Activated naive CD4-positive, alpha-beta T cell treated with anti-CD3 and anti-CD28 coated beads, Interleukin-2, amount 10 ng/mL, durations not matched to agents 7 days and 5 days (primary cell): ENCODE results near the gene CLCNKB.
"Not testable (repeated sequence)": the region's sequence is repeated elsewhere in the genome, so short reads cannot be mapped to it uniquely, and the experiment has no call there.

Experiments
- CTCF ChIA-PET: fragments of 350-600 bp; sonication (Branson Sonifier 250); formaldehyde crosslinking; loops from one replicate; lab custom pipeline; 2021; ENCODE audit warnings: antibody characterized with exemption; lab: Charles Lee
- DNase-seq: peaks from one replicate; pipeline ENCODE4 v3.0.0-alpha.2; 2020
- H3K27ac Mint-ChIP-seq: one replicate; pipeline ENCODE4 v1.8.0; 2021; ENCODE audit warnings: mild to moderate bottlenecking, moderate library complexity, mixed read lengths
- H3K27me3 Mint-ChIP-seq: one replicate; pipeline ENCODE4 v1.8.0; 2021; ENCODE audit warnings: mild to moderate bottlenecking, mixed read lengths
- H3K36me3 Mint-ChIP-seq: one replicate; pipeline ENCODE4 v1.8.0; 2021; ENCODE audit warnings: mixed read lengths
- H3K4me1 Mint-ChIP-seq: one replicate; pipeline ENCODE4 v1.8.0; 2021; ENCODE audit warnings: mixed read lengths
- H3K4me3 Mint-ChIP-seq: one replicate; pipeline ENCODE4 v1.8.0; 2021; ENCODE audit warnings: mild to moderate bottlenecking, moderate library complexity, mixed read lengths
- H3K9me3 Mint-ChIP-seq: one replicate; pipeline ENCODE4 v1.8.0; 2021; ENCODE audit warnings: mixed read lengths

Gene CLCNKB

GRCh38 chr1:16032388-16033102 lies 11.0 kb upstream of the CLCNKB start:
- no peaks in the 10 kb centered on the region for H3K36me3 Mint-ChIP-seq
- no peaks in the 10 kb centered on the region for H3K9me3 Mint-ChIP-seq
- peaks cover 2% of the 10 kb centered on the region for H3K4me1 Mint-ChIP-seq
- H3K27me3 Mint-ChIP-seq = peaks cover 27% of the 10 kb centered on the region
- CTCF ChIA-PET = interaction anchor here (0.7 to 1.8 kb wide), 4 partner anchors 11 to 218 kb away, joined by 3 to 9 read pairs (median 4); partner anchors contain the start of gene CLCNKA
- H3K4me3 Mint-ChIP-seq = no peak overlapping the region
- peak; percentile 60 for DNase-seq
- no peak overlapping the region for H3K27ac Mint-ChIP-seq

DNA sequence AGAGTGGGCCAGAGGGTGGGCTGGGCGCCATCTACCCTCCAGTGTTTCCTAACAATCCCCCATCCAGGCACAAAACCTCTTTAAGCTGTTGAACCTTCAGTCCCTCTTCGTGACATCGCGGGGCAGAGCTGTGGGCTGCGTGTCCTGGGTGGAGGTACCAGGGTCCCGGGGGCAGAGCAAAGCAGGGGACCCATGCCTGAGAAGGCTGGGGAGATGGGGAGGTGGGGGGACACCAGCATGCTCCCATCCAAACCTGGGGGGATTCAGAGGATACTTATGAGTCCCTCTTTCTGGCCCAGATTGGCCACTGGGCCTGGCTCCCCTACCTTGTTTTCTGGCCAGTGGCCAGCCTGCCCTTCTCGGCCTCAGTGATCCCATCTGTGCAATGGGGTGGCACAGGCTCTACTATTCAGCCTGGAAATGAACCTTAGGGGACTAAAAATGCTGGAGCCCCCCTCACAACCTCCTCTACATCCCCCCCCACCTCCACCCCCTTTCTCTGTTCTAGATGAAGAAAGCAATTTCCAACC lies 10.4 kb upstream of the CLCNKB start:
- not testable (repeated sequence) for H3K4me1 Mint-ChIP-seq, H3K4me3 Mint-ChIP-seq, H3K27ac Mint-ChIP-seq, H3K9me3 Mint-ChIP-seq, H3K36me3 Mint-ChIP-seq, DNase-seq
- CTCF ChIA-PET = interaction anchor here (0.6 to 0.7 kb wide), 2 partner anchors 24 to 215 kb away, joined by 3 read pairs; no protein-coding TSS in a partner anchor
- H3K27me3 Mint-ChIP-seq = peaks cover 24% of the 10 kb centered on the region

DNA sequence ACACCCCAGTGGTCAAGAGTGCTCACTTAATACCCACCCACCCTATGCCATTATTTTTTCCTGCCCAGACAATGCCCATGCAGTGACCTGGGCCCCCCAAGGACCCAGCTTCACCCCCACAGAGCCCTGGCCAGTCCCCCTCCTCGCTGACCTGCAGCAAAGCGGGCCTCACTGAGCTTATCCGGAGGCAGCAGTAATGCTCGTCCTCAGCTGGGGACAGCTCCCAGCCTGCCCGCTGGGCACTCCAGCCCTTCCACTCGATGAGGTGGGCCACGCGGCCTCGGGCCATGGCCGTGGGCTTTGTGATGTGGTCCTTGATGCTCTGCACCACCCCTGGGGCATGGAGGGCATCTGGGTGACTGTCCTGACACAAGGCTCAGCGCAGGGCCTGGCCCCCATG lies 7.1 kb upstream of the CLCNKB start:
- CTCF ChIA-PET = interaction anchor here (0.6 kb wide), 1 partner anchor 28 kb away, joined by 3 read pairs; no protein-coding TSS in a partner anchor
- not testable (repeated sequence) for H3K4me1 Mint-ChIP-seq, H3K27ac Mint-ChIP-seq, DNase-seq, H3K9me3 Mint-ChIP-seq, H3K36me3 Mint-ChIP-seq, H3K4me3 Mint-ChIP-seq
- peaks cover 12% of the 10 kb centered on the region for H3K27me3 Mint-ChIP-seq

GRCh38 chr1:16038620-16038912 lies 5.0 kb upstream of the CLCNKB start:
- CTCF ChIA-PET = no interaction called here
- no peaks in the 10 kb centered on the region for H3K4me1 Mint-ChIP-seq
- no peak overlapping the region for H3K4me3 Mint-ChIP-seq

GRCh38 chr1:16039871-16040270 lies 3.7 kb upstream of the CLCNKB start:
- H3K4me1 Mint-ChIP-seq, CTCF ChIA-PET: not testable (repeated sequence)

More at GRCh38 chr1:16038620-16038912, 5.0 kb upstream of the CLCNKB start:
- DNase-seq = no peak
- Mint-ChIP-seq H3K9me3 (no peaks in the 10 kb centered on the region), H3K36me3 (no peaks in the 10 kb centered on the region), H3K27me3 (peaks cover 16% of the 10 kb centered on the region), H3K27ac (no peak overlapping the region)

DNA sequence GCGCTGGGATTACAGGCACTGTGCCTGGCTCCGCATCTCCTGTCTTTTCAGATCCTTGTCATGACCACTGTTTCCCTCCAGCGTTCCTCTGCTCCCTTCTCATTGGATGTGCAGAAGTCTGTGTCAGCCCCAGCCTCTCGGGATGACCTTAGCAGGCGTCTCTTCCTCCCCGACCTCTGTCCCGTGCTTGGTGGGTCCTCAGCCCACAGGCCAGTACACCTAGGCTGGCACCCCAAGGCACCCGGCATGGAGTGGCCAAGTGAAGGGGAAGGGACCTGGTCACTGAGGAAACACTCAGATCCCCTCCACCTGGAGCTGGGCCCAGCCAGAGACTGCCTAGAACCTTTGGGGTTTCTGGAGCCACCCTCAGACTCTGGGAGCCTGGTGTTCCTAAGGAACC lies 2.4 kb upstream of the CLCNKB start:
- Mint-ChIP-seq H3K27me3 (peaks cover 26% of the 10 kb centered on the region), H3K9me3 (no peaks in the 10 kb centered on the region), H3K27ac (no peak overlapping the region), H3K4me1 (no peaks in the 10 kb centered on the region), H3K36me3 (no peaks in the 10 kb centered on the region), H3K4me3 (no peak overlapping the region)
- no peak for DNase-seq
- CTCF ChIA-PET = no interaction called here

More at GRCh38 chr1:16039871-16040270, 3.7 kb upstream of the CLCNKB start:
- H3K27me3 Mint-ChIP-seq = peaks cover 19% of the 10 kb centered on the region
- H3K27ac Mint-ChIP-seq, H3K36me3 Mint-ChIP-seq, H3K9me3 Mint-ChIP-seq, DNase-seq, H3K4me3 Mint-ChIP-seq: not testable (repeated sequence)

GRCh38 chr1:16042096-16042495 lies 1.5 kb upstream of the CLCNKB start:
- Mint-ChIP-seq H3K4me1 (no peaks in the 10 kb centered on the region), H3K9me3 (no peaks in the 10 kb centered on the region), H3K4me3 (no peak overlapping the region), H3K27me3 (peaks cover 30% of the 10 kb centered on the region), H3K27ac (no peak overlapping the region), H3K36me3 (no peaks in the 10 kb centered on the region)
- CTCF ChIA-PET = no interaction called here
- DNase-seq = no peak

DNA sequence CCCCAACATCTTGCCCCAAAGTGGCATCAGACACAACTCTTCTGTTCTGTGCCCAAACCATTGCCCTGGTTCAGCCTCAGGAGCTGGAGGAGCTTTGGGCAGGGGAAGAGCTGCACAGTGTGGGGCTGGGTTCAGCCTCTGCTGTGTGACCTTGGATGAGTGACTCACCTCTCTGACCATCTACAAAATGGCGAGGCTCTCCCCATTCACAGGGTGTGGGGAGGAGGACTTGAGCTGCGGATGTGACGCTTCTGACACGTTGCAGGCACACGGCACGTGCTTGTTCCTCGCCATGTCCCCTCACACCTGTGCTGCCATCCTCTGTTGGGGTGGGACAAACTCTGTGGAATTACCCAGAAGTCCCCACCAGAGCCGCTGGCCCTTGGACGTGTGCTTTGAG lies 928 bp upstream of the CLCNKB start:
- H3K36me3 Mint-ChIP-seq, DNase-seq, H3K4me3 Mint-ChIP-seq, H3K27ac Mint-ChIP-seq, CTCF ChIA-PET, H3K9me3 Mint-ChIP-seq, H3K4me1 Mint-ChIP-seq: not testable (repeated sequence)
- peaks cover 31% of the 10 kb centered on the region for H3K27me3 Mint-ChIP-seq

DNA sequence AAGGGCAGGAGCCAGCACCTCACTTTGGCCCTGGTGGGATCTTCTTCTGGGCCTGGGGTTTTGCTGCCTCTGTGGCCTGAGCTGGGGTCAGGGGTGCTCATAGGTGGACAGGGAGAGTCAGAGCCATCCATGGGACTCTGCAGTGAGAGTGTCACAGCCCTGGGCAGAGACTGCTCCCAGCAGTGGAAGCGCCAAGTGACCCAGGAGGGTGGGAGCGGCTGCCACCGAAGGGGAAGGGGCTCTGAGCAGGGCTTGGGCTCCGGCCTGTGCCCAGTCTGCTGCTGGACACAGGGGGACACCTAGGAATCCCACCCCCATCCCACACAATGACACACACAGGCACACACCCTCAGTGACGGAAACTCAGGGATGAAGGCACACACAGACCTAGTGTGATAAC lies 368 bp downstream of the CLCNKB start:
- Mint-ChIP-seq H3K4me3 (no peak overlapping the region), H3K9me3 (no peaks in the 10 kb centered on the region), H3K4me1 (no peaks in the 10 kb centered on the region), H3K27ac (no peak overlapping the region), H3K27me3 (peaks cover 33% of the 10 kb centered on the region), H3K36me3 (no peaks in the 10 kb centered on the region)
- CTCF ChIA-PET = interaction anchor here (0.7 to 0.9 kb wide), 2 partner anchors 27 to 50 kb away, joined by 3 read pairs; no protein-coding TSS in a partner anchor
- no peak for DNase-seq

DNA sequence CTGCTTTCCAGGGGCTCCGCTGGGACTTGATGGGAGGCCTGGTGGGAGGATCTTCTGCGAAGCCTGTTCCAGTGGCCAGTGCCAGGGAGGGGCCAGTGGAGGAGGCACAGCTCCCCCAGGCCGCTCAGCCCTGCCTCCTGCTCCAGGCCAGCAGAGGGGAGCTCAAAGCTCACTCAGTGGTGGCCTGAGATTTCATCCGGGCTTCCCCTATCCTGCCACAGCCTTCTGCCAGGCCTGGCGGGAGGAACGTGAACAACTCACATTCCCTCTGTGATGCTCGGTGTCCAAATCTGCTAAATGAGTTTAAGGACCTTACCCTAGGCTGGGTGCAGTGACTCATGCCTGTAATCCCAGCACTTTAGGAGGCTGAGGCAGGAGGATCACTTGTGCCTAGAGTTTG lies 3.3 kb downstream of the CLCNKB start:
- H3K27ac Mint-ChIP-seq = no peak overlapping the region
- no peaks in the 10 kb centered on the region for H3K9me3 Mint-ChIP-seq
- CTCF ChIA-PET = interaction anchor here (0.9 to 1.1 kb wide), 2 partner anchors 11 to 243 kb away, joined by 3 to 4 read pairs; no protein-coding TSS in a partner anchor

GRCh38 chr1:16047791-16048475 lies 4.4 kb downstream of the CLCNKB start:
- DNase-seq = no peak
- H3K9me3 Mint-ChIP-seq = no peaks in the 10 kb centered on the region
- CTCF ChIA-PET = interaction anchor here (1.1 kb wide), 1 partner anchor 244 kb away, joined by 4 read pairs; no protein-coding TSS in a partner anchor
- H3K4me3 Mint-ChIP-seq = no peak overlapping the region
- H3K4me1 Mint-ChIP-seq = no peaks in the 10 kb centered on the region
- no peaks in the 10 kb centered on the region for H3K36me3 Mint-ChIP-seq
- no peak overlapping the region for H3K27ac Mint-ChIP-seq
- peaks cover 44% of the 10 kb centered on the region for H3K27me3 Mint-ChIP-seq

More for the DNA sequence above, 3.3 kb downstream of the CLCNKB start:
- Mint-ChIP-seq H3K4me3 (no peak overlapping the region), H3K4me1 (no peaks in the 10 kb centered on the region), H3K36me3 (no peaks in the 10 kb centered on the region), H3K27me3 (peaks cover 47% of the 10 kb centered on the region)
- no peak for DNase-seq

DNA sequence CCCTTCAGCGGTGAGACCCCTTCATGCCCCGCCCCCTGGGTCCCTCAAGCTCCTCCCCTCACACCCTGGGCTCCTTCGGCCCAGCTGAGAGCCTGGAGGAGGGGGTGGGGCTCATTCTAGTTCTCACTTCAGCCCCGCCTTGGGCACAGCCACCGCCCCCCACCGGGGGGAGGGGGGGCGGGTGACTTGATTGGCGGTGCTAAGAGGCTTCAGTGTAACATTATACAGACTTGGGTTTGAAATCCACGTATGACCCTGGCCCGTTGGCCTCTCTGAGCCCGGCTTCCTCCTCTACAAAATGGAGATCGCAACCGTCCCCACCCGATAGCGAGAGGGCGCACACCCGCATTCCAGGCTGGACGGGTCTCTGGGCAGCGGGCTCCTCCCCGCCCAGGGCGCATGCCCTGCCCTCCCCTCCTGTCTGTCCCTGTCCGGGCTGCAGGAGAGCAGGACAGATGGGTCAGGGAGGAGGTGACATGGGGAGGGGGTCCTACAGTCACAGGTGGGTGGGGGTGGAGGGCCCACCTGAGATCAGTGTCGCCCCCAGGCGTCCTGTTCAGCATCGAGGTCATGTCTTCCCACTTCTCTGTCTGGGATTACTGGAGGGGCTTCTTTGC lies 5.1 kb downstream of the CLCNKB start:
- Mint-ChIP-seq H3K27me3 (peaks cover 44% of the 10 kb centered on the region), H3K27ac (no peak overlapping the region), H3K36me3 (no peaks in the 10 kb centered on the region), H3K4me3 (no peak overlapping the region), H3K9me3 (no peaks in the 10 kb centered on the region), H3K4me1 (no peaks in the 10 kb centered on the region)
- DNase-seq = peak; percentile 53
- CTCF ChIA-PET = no interaction called here

DNA sequence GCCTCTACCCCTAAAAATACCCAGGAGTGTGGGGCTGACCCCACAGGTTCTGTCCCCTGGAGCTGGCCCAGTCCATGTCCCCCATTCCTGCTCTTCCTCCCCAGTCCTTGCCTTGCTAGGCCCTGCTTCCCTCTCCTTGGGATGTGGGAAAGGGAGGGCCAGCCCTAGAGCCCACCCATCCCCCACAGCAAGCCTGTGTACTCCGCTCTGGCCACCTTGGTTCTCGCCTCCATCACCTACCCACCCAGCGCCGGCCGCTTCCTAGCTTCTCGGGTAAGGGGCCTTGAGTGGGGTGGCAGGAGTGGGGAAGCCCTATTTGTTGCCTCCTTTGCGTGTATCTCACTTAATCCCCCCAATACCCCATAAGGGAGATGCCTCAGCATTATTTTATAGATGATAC lies 6.7 kb downstream of the CLCNKB start:
- H3K36me3 Mint-ChIP-seq = no peaks in the 10 kb centered on the region
- CTCF ChIA-PET = no interaction called here
- H3K9me3 Mint-ChIP-seq = no peaks in the 10 kb centered on the region
- no peak overlapping the region for H3K27ac Mint-ChIP-seq
- no peak overlapping the region for H3K4me3 Mint-ChIP-seq
- no peak for DNase-seq
- H3K27me3 Mint-ChIP-seq = peaks cover 40% of the 10 kb centered on the region
- no peaks in the 10 kb centered on the region for H3K4me1 Mint-ChIP-seq

- Mint-ChIP-seq H3K27me3 (peaks cover 36% of the 10 kb centered on the region), H3K4me3 (no peak overlapping the region), H3K4me1 (peaks cover 4% of the 10 kb centered on the region), H3K9me3 (no peaks in the 10 kb centered on the region), H3K36me3 (no peaks in the 10 kb centered on the region), H3K27ac (no peak overlapping the region)
- CTCF ChIA-PET = no interaction called here
- DNase-seq = no peak
These were observed 7.5 kb downstream of the CLCNKB start for GRCh38 chr1:16051039-16051438.
